Activated CD4-positive, alpha-beta T cell treated with anti-CD3 and anti-CD28 coated beads, Interleukin-2, amount 50 U/mL, for 1 hour (primary cell): ENCODE measurements around the gene PRKCA.

Experiments
- DNase-seq: peaks from one replicate; pipeline ENCODE4 v3.0.0-alpha.2; 2020

The PRKCA gene

GRCh38 chr17:66790501-66791061 lies 488.2 kb downstream of the PRKCA start:
- no peak for DNase-seq

DNA sequence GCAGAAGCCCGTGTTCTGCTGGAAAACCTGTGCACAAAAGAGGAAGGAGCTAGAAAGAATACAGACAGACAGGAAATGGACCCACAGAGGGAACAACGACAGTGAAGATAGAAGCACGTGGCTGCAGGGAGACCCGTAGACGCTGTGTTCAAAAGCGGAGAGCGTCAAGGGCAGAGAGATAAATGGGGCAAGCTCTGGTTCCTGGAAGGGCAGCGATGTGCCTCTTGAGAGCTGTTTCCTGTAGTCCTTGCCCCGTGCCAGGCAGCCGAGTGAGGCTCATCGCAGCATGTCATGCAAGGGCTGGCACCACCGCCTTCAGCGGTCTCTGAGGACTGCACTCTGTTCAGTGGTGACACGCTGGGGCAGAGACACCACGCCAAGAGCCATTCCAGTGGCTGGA lies 488.9 kb downstream of the PRKCA start:
- DNase-seq: no peak

GRCh38 chr17:66793814-66794213 lies 491.4 kb downstream of the PRKCA start:
- DNase-seq: no peak

- no peak for DNase-seq
These were observed 493.1 kb downstream of the PRKCA start for GRCh38 chr17:66795486-66795885.

- DNase-seq: no peak
These were observed 497.6 kb downstream of the PRKCA start for GRCh38 chr17:66799849-66800537.

GRCh38 chr17:66803474-66803951 lies 501.1 kb downstream of the PRKCA start:
- no peak for DNase-seq

DNA sequence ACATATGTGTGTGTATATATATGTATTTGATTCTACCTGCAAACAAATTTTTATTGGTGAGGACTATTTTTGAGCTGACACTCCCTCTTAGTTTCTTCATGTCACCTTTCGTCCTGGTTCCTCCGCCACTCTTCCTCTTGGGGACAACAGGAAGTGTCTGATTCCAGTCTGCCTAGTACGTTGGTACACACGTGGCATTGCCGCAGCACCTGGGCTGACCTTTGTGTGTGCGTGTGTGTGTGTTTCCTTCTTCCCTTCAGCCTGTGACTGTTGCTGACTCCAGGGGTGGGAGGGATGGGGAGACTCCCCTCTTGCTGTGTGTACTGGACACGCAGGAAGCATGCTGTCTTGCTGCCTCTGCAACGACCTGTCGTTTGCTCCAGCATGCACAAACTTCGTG lies 503.2 kb downstream of the PRKCA start:
- no peak for DNase-seq

DNA sequence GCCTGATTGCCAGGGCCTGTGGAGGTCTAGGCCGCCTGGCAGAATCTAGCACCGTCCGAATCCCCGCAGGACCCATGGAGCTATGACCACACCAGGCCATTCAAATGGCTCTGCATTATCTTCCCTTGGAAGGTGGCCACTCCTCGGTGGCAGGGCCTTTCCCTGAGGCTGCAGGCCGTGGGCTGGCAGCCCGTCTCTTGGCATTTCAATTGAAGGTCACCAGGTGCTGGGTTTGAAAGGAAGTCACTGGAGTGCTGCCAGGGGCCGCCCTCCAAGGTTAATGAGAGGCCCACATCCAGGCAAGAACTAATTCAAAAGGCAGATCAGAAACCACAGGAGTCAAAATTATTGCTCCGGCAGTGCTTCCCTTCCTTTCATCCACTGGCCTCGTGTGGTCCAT lies 504.8 kb downstream of the PRKCA start:
- no peak for DNase-seq

DNA sequence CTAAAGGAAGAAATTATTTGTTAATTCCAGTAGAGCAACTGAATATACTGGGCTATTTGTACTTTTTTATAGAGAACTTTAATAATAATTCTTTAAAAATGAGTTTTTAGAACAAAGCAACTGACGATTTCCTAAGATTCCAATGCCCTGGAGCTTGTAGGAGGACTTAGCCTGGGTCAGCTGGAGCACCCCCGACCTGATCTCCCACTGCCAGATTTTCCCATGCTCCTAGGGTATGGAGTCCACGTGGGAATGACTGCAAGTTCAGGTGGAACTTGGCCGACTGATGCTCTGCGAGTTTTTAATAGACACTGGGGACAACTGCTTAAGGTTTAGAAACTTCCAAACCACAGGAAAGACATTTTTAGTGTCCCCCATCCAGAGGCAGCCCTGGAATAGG lies 507.0 kb downstream of the PRKCA start:
- DNase-seq: no peak

- DNase-seq: no peak
These were observed 508.7 kb downstream of the PRKCA start for GRCh38 chr17:66810951-66811682.

- no peak for DNase-seq
These were observed 509.3 kb downstream of the PRKCA start for GRCh38 chr17:66811683-66812054.

GRCh38 chr17:66812571-66812970 lies 510.2 kb downstream of the PRKCA start:
- DNase-seq: no peak

DNA sequence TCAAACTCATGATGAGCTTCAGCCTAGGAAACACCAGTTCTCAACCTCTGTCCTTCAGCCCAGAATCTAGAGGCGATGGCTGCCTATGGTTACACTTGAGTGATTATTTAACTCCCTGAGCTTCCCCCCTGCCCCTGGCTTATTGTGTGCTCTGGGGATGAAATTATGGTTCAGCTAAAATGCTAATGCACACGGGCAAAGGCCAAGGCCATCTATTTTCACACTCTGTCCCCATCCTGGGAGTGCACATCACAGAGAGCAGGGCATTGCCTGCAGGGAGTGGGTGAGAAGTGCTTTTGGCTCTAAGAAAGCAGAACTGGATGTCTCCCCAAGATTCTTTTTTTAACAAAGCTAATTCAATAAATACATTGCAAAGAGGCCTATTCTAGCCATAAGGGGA lies 510.9 kb downstream of the PRKCA start:
- no peak for DNase-seq

GRCh38 chr17:66814026-66814425 lies 511.6 kb downstream of the PRKCA start:
- no peak for DNase-seq

- no peak for DNase-seq
These were observed 512.2 kb downstream of the PRKCA start for GRCh38 chr17:66814570-66814969.

DNA sequence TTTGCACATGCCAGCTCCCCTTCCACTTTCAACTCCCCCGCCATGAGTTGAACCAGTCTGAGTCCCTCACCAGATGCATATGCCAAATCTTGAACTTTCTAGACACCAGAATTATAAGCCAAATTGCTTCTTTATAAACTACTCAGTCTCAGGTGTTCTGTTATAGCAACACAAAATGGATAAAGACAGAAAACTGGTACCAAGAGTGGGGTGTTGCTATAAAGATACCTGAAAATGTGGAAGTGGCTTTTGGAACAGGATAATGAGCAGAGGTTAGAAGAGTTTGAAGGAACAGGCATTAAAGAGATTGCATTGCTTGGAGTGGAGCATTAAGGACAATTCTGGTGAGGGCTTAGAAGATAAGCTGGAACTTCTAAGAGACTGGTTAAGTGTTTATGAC lies 515.3 kb downstream of the PRKCA start:
- no peak for DNase-seq

DNA sequence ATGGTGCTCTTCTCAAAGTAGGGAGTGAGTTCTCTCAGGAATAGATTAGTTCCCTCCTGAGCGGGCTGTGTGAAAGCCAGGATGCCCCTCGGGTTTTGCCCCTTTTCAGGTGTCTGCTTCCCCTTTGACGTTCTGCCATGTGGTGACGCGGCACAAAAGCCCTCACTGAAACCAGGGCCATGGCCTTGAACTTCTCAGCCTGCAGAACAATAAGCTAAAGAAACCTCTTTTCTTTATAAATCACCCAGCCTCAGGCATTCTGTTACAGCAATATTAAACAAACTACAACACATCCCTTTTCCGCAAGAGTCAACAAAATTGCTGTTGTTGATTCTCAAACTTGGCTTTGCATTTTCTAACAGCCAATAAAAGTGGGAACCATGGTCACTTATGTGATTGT lies 517.1 kb downstream of the PRKCA start:
- no peak for DNase-seq

DNA sequence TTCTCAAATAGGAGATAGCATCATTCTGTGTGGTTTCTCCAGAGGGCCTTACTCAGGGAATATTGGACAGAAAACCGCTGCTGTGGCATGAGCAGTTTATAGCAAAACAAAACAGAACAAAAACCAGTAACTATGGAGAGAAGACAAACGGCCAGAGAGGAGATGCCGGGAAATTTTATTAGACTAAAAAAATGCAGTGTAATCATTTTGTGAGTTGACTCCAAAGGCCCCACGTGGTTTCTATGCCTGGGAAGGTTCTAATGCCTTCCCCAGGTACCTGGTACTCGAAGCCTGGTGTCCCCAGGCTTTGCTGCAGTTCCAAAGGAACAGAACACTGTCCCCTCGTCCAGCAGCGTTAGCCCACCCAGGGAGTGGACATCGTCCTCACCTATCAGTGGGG lies 519.6 kb downstream of the PRKCA start:
- DNase-seq: no peak

DNA sequence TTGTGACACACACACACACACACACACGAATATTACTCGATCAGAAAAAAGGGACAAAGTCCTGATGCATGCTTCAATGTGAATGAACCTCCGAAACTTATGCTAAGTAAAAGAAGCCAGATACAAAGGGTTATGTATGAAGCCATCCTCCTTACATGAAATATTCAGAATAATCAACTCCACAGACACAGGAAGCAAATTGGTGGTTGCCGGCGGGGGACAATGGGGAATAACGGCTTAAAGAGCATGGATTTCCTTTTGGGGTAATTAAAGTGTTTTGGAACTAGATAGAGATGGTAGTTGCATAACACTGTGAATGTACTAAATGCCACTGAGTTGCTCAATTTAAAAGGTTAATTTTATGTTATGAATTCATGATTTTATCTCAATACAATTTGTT lies 524.4 kb downstream of the PRKCA start:
- DNase-seq: no peak

GRCh38 chr17:66829386-66829864 lies 527.0 kb downstream of the PRKCA start:
- DNase-seq: peak; percentile 18

DNA sequence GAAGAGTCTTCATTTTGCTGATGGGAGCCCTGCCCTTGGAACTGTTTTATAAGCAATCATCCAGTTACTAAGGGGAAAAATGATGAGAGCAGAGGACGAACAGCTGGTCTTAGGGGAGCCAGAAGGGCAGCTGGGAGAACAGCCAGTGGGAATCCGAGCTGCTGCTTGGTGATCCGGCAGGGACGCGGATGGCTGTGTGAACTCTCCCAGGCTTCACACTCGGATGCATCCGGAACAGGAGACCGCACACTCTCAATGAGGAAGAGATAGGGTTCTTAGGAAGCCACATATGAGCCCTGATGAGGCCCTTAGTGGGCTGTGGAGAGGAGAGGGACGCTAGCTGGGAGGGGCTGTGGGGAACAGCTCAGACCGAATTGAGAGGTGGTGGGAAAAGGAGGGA lies 527.5 kb downstream of the PRKCA start:
- no peak for DNase-seq

DNA sequence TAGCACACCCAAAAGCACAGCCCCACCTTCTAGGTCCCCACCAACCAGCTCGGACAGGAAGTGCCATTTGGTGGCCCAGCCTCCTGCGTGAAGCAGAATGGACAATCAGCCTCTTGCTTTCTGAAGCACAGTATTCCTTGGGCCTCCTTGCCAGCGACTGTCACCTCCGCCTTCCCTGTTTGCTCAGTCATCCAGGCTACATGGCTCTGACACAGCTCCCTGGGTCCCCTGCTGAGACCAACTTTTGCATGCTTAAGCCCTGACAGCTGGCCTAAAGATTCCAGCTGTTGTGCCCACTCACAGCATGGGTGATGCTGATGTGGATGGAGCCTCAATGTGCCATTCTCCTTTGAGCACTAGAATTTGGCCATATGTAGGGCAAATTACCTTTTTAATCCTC lies 528.0 kb downstream of the PRKCA start:
- DNase-seq: no peak

GRCh38 chr17:66831383-66832210 lies 529.2 kb downstream of the PRKCA start:
- no peak for DNase-seq
